GM18511 (cell line): Measurements from ENCODE around the gene ZSWIM6.

Source experiments
- ATAC-seq: cut with Tn5 transposase; IDR thresholded peaks from one replicate; pipeline ENCODE4 v1.9.1; 2021; ENCODE audit warnings: mild to moderate bottlenecking, moderate library complexity; ENCODE audit not compliant: unreplicated experiment

The ZSWIM6 gene

DNA sequence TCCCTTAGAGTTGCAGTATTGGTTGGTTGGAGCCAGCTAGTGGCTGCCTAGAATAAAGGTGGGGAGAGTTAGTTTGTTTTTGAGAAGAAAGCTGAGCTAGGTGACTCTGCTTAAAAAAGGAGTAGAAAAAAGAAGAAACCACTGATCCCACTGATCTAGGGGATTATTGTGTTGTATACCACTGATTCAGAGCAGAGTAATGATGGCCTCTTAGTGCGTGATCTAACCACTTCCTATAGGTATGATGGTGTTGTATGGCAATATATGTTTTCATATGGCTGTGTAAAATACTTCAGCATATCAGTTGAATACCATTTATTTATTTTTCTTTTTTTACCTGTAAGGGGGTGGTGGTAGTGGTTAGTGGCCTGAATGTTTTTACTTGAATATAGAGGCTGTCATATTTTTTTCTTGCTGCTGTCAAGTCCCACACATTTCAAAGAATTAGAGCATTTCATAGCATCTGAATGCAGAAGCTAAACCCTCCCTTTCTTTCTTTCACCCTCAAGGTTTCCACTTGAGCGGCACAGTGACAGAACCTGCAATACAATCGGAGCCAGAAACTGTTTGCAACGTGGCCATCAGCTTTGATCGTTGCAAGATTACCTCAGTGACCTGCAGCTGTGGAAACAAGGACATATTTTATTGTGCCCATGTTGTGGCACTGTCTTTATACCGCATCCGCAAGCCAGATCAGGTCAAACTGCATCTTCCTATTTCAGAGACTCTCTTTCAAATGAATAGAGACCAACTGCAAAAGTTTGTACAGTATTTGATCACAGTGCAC, 140.3 kb downstream of the ZSWIM6 start:
- ATAC-seq: no peak

DNA sequence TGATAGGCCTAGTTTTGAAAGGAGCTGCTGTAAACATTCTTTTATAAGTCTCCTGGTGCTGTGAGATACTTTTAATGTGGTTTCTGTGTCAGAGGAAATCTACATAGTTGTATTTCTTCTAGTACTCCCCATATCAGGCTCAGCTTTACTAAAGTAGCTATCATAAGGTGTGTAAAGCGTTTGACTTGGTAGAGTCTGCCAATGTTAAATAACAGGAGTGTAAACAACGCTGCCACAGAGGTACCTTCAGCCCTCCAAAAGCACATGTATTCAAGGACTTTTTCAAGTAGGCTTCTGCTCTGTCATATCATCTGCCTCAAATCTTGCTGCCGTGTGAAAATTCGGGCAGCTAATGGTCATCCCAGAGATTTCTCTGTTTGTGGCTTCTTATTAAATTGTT, 142.7 kb downstream of the ZSWIM6 start:
- no peak for ATAC-seq

DNA sequence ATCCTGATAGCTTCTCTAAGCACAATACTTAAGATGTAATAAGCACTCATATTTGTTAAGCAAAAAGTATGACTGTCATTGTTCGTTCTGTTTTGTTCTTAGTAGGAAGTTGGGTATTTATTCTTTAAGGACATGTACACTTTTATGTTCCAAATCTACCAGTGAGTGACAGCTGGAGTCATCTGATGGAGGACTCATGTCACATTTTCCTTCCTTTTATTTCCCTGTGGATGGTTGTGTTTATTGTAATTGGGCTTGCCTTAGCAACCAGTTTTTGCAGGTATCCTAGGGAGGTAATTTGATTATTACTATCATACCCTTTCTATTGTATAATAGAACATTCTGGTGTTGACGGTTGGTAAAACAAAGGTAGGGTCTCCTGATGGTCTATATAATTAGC, 145.7 kb downstream of the ZSWIM6 start:
- ATAC-seq: no peak

DNA sequence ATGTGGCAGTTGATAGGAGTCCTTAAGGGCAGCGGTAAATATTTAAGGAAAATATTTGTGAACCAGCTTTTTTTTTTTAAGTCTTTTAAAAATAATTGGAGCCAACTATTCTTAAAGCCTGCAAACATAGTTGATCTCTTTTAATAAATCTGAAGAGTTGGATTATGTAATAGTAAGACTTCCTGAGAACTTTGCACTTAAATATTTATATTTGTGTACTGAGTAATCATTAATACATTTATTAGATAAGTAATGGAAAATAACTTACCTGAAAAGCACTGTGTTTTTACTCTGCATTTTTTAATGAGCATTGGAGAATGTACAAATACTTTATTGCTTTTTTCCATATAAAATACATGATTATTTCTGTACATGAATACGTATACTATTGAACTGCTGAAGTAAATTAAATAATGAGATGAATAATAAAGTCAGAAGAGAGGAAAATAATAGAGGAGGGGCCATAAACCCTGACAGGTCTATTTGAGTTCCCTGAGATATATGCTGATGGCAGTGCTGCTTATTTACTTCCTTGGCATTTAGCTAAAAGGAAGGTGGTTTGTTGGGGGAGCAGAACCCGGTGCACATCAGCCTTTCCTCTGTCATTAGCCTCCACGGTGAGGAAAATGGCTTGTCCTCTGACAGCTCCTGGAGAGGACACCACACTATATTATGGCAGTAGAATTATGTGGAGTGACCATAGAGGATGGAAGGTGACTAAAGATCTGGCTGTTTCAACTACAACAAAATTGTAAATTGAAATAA, 148.0 kb downstream of the ZSWIM6 start:
- ATAC-seq: no peak

DNA sequence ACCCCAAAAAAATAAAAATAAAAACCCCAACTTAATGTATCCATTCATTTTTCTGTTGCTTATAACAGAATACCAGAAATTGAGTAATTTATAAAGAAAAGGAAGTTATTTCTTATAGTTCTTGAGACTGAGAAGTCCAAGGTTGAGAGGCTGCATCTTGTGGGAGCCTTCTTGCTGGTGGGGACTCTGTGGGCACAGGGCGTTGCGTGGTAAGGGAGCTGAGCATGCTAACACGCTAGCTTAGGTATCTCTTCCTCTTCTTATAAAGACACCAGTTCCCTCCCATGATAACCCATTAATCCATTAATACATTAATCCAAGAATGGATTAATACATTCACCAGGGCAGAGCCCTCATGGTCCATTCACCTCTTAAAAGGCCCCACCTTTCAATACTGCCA, 150.9 kb downstream of the ZSWIM6 start:
- no peak for ATAC-seq

DNA sequence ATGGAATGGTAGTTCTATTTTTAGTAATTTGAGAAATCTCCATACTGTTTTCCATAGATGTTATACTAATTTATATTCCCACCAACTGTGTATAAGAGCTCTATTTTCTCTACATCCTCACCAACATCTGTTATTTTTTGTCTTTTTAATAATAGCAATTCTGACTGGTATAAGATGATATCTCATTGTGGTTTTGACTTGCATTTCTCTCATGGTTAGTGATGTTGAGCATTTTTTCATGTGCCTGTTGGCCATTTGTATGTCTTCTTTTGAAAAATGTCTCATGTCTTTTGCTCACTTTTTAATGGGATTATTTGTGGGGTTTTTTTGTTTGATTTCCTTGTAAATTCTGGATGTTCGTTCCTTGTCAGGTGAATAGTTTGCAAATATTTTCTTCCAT, 154.4 kb downstream of the ZSWIM6 start:
- no peak for ATAC-seq

DNA sequence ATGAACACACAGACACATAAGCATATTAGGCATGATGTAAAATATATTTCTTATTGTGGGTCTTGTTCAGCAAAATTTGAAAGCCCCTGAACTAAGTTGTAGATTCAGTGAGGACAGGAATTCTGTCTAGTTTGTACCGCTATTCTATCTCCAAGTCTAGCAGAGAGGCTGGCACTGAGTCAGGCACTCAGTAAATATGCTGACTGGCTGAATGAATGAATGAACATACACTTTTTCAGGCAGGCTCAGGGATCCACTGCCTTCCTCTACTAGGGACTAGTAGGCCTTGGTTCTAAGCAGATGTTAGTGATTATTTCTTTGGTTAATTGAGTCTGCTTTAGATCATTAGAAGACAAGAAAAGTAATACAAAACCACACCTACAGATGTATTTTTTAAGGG, 157.5 kb downstream of the ZSWIM6 start:
- no peak for ATAC-seq

DNA sequence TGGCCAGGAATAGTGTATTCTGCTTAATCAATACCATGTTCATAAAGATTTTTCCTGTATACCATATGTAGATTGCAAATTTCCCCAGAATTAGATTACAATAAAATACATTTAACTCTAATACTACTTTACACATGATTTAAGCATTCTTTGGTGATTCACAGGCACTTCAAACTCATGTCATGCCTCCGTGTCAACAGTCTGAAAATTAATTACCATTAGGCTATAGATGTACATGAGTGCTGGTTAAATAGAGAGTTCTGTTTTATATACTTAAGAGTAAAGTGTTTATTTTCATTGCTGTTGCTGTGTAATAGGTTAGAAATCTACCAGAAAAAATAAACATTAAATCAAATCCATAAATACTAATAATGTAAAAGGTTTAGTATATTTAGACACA, 159.8 kb downstream of the ZSWIM6 start:
- no peak for ATAC-seq

DNA sequence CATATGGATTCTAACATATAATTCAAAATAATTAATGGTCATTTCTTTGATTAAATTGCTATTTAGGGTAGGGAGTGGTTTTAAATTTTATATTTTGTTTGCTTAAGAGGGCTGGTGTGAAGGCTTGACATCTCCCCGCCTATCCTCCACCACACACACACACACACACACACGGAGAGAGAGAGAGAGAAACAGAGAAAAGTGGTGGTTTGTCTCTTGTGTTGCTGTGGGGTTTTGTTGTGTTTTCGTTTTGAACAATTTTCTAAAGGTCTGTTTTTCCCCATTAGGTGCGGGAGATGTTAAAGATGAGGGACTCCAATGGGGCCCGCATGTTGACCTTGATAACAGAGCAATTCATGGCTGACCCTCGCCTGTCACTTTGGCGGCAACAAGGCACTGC, 161.9 kb downstream of the ZSWIM6 start:
- no peak for ATAC-seq

DNA sequence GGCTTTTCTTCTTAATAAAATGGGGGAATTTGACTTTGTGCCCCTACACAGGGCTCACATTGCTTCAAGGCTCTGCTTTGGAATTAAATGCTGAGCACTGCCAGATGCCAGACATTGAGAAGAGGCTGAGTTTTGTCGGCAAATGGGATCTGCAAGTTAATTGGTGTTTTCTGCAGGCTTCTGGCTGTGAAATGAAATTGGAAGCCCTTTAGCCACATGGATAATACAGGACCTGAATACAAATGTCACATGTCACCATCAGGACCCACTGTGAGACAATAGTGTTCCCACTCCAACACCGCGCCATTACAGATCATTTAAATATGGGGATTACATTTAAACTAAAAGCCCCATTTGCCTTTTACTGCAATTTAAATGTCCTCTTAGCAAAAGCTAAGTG, 164.4 kb downstream of the ZSWIM6 start:
- no peak for ATAC-seq

DNA sequence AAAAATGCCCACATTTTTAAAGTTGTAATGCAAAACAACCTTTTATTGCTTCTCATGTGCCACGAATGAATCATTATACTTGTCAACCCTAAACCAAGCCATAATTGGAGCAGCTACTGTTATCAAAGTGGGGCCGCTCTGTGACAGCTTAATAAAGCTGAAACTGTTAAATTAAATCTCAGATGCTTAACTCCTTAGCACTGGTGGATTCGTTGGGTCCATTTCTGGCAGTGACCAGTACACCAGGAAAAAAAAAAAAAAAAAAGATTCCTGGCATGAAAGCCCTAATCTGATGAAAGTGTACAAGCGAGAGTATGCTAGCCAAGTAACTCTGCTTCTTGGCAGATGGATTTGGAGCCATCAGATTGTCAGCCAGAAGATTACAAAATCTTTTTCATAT, 164.8 kb downstream of the ZSWIM6 start:
- ATAC-seq: no peak

DNA sequence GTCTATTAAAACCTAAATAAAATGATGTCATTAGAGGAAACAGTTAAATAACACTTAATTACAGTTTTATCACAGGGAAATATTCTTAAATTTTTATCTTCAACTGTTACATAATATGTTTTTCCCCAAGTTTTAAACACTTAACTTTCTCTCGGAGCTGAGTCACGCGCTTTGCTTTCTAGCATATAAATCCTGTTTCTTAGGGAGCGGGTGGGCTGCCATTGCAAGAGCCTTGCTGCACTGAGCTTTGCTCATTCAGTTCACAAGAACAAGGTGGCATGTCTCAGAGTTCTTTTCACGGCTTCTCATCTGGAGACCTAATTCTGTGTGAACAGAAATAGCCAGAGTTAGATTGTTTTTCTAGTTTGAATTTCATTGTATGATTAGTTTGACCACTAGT, 166.1 kb downstream of the ZSWIM6 start:
- ATAC-seq: no peak

DNA sequence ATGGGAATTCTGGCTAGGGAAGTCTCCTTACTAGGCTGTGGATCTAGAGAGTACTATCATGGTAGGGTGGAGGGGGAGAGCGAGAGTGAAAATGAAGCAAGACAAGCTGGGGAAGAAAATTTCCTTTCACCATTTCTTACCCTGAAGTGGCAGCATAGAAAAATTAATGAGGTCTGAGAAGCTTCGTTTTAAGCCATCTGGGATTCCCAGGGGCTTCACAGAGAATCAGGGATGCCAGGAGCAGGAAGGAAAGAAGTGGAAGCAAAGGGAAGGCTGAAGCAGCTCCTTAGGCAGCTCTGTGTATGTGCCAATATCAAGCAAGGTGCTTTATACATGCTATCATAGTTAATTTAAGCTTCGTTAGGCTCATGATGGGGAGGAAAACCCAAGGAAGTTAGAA, 169.9 kb downstream of the ZSWIM6 start:
- no peak for ATAC-seq

DNA sequence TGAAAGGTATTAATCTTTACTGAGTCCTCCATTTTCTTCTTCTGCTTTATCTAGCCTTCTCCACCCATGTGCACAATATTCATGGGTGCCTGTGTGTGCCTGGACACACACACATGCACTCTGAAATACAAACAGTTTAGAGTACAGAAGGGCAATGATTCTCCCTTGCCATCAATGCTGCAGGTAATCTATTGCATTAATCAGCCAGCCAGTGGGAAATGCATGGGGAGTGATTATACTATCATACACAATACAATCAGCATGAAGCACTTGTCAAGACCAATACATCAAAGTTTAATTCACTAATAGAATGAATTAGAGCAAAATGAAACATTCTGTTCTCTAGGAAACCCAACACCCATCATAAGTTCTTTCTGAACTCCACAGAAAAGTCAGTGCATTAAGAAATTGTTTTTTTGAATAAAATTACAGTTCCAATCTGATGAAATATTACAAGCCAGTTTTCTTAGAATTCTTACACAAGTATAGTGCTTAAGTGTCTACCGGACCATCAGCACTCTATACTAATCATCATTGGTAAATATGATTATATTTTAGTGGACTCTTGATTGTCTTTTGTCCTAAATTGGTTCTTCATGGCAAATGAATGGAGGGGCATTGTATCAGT, 172.2 kb downstream of the ZSWIM6 start:
- ATAC-seq: no peak

DNA sequence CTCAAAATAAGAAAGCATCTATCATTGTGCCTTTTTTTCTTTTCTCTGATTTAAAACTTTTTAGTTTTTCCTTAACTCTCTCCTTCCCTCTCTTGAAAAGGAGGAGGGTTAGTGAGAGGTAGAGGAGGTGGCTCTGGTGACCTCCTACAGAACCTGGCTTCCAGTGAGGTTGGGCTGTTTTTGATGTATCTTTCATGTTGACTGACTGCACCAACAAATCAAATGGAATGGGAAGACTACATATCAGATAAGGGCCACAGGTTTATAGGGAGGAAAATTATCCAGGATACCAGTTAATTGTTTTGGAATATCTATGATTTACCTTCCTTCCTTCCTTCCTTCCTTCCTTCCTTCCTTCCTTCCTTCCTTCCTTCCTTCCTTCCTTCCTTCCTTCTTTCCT, 173.2 kb downstream of the ZSWIM6 start:
- no peak for ATAC-seq

DNA sequence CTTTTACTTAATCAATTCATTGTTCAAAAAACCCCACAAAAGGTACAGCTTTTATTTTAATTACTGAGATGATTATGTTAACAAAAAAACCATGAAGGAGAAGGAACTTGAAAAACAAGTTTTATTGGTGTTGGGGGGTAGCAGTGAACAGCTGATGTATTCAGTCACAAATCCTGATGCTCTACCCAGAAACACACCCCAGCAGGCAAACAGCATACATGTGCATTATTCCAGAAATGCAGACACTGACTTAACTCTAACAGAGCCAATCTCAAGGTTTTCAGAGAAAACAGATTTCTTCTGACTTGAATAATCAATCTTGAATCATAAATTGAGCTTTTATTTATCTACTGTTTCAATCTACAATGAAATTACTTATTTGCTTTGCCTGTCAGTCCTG, 175.2 kb downstream of the ZSWIM6 start:
- no peak for ATAC-seq

DNA sequence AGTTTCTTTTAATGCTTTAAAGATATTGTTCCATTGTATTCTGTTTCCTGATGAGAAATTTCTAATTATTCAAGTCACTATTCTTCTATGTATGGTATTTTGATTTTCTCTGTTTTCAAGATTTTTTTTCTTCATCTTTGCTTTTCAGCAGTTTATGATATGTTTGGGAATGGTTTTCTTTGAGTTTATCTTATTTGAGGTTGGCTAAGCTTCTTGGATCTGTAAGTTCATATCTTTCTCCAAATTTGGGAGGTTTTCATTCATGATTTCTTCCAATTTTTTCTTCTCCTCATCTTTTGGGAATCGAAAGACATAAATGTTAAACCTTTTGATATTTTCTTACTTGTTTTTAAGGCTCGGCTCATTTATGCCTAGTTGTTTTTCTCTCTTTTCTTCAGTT, 184.9 kb downstream of the ZSWIM6 start:
- ATAC-seq: no peak

DNA sequence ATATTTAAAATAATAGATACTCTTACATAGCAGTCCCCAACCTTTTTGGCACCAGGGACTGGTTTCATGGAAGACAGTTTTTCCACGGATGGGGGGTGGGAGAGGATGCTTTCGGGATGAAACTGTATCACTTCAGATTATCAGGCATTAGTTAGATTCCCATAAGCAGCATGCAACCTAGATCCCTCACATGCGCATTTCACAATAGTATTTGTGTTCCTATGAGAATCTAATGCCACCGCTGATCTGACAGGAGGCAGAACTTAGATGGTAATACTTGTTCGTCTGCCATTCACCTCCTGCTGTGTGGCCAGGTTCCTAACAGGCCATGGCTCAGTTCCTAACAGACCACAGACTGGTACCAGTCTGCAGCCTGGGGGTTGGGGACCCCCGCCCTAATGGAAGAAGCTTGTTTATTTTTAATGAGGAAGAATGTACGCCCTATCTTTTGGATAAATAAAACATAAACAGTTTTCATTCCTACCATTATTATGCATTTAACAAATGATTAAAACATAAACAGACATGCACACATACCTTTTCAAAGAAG, 187.7 kb downstream of the ZSWIM6 start:
- ATAC-seq: no peak

DNA sequence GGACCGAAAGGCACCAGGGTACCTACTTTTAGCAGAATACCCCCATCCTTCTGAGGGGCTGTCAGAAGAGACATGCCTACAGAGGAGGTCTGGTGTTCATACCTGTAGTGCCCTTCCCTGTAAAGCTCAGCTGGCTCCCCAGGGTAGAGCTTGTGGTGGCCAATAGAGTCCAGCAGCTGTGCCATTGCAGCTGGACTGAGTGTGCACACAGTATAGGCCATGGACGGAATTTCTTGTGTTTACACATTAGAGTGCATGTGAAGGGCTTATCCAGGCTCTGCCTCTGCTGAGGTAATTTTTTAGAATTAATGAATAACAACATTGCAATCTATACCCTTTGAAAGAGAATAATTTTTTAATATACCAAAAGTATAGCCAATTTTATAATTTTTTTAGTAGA, 191.0 kb downstream of the ZSWIM6 start:
- ATAC-seq: no peak

DNA sequence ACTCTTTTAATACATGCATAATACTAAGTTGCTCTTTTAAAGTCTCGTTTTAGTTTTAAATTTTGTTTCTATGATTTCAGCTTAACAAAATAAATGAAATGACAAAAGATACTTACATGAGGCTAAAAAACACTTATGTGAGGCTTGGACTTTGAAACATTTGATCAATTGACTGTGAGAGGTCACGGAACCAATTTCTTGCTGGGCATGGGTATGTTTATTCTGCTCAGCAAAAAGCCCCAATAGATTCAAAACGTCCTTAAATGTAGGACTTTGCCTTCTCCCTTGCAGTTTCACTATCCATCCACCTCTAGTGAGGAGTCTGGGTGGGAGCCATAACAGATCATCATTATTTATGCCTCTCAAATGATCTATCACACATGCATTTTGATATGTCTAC, 191.9 kb downstream of the ZSWIM6 start:
- ATAC-seq: no peak

DNA sequence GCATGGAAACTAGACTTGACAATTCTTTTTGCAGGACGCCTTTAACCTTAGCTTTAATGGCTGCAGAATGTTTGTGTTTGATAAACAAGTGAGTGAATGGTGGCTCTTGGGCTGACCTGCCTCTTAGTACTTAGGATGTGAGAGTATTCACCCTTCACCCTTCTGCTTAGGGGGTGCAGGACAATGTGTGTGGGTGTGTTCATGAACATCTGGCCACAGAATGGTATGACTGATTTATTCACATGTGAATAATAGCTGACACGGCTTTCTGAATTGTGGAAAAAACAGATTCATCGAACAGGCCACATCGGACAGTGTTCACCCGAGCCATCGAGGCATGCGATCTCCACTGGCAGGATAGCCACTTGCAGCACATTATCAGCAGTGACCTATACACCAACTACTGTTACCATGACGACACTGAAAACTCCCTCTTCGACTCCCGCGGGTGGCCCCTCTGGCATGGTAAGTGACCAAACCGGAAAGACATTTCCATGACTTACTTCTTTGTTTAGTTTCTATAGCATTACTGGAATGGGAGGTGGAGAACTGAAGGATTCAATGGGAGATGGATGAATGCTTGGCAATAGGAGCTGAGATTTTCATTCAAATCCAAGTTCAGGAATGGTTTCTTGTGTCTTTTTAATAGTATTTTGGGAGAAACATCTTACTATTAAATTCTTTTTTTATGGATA, 193.6 kb downstream of the ZSWIM6 start:
- ATAC-seq: no peak
